A549 (cell line): ENCODE results near the gene TOP3A.

Experiments used
- KDM1A ChIP-seq: fragments of 200-600 bp; sonication (generic); IDR thresholded peaks from 2 replicates; pipeline ENCODE4 v1.6.1; 2016; ENCODE audit warnings: low read depth, mild to moderate bottlenecking
- MAFK ChIP-seq: fragments of 450-650 bp; IDR thresholded peaks from 2 replicates; pipeline ENCODE4 v1.6.1; 2014; ENCODE audit not compliant: partially characterized antibody
- POLR2A ChIP-seq: IDR thresholded peaks from 2 replicates; pipeline ENCODE4 v1.6.1; 2012; ENCODE audit warnings: mild to moderate bottlenecking, low read length
- RFX5 ChIP-seq: fragments of 450-650 bp; IDR thresholded peaks from 2 replicates; pipeline ENCODE4 v1.7.1; 2014; ENCODE audit warnings: antibody characterized with exemption, mild to moderate bottlenecking, moderate library complexity
- ZC3H11A ChIP-seq: fragments of 450-650 bp; IDR thresholded peaks from 2 replicates; pipeline ENCODE4 v1.6.1; 2014; ENCODE audit warnings: antibody characterized with exemption, mild to moderate bottlenecking
- ZSCAN20 ChIP-seq: fragments of 250-450 bp; sonication (Bioruptor Pico); IDR thresholded peaks from 2 replicates; pipeline ENCODE4 v1.8.0; 2022; ENCODE audit warnings: mild to moderate bottlenecking, moderate library complexity
- TF ChIP-seq, protein P1 (sequence below): fragments of >200 bp; sonication (Bioruptor Twin); formaldehyde crosslinking; IDR thresholded peaks from 3 replicates; pipeline ENCODE4 v1.5.1; 2016

DNA sequence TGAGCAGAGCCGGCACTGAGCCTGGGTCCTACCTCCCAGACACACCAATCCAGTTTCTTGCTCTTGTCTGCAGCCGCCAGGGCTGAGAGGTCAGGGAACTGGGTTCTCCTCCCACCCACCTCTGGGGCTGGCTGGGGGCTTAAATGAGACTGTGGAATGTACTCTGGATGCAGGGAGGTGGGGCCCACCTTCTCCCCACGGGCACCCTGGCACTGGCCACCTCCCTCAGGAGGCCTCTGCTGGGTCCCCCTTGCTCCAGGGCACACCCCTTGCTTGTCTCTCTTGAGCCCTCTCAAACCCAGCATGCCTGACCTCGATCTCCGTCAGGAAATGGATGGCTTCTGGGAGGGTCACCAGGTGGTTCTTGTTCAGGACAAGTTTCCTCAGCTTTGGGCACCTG, 62.6 kb downstream of the TOP3A start:
- TF ChIP-seq, protein P1, sequence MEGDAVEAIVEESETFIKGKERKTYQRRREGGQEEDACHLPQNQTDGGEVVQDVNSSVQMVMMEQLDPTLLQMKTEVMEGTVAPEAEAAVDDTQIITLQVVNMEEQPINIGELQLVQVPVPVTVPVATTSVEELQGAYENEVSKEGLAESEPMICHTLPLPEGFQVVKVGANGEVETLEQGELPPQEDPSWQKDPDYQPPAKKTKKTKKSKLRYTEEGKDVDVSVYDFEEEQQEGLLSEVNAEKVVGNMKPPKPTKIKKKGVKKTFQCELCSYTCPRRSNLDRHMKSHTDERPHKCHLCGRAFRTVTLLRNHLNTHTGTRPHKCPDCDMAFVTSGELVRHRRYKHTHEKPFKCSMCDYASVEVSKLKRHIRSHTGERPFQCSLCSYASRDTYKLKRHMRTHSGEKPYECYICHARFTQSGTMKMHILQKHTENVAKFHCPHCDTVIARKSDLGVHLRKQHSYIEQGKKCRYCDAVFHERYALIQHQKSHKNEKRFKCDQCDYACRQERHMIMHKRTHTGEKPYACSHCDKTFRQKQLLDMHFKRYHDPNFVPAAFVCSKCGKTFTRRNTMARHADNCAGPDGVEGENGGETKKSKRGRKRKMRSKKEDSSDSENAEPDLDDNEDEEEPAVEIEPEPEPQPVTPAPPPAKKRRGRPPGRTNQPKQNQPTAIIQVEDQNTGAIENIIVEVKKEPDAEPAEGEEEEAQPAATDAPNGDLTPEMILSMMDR = no peak
- TF ChIP-seq POLR2A (no peak), KDM1A (no peak), MAFK (no peak), RFX5 (no peak), ZC3H11A (no peak), ZSCAN20 (CRISPR knock-in tag) (no peak)
